Mesothelial cell of epicardium (in vitro differentiated cells): ENCODE measurements around the gene ADGRV1. TPM values are rescaled to one million over a fixed set of nuclear protein-coding genes. Genes with fewer than 3 reads are reported as not detected.

Experiments used
- DNase-seq, 2 experiments: peaks; one replicate each; pipeline ENCODE4 v3.0.0; 2021; ENCODE audit warnings: low spot score in 2 of 2; ENCODE audit not compliant: unreplicated experiment in 2 of 2
- H3K27ac Mint-ChIP-seq: 2 replicates; pipeline ENCODE4 v1.8.0; 2021; ENCODE audit warnings: mixed read lengths
- H3K27me3 Mint-ChIP-seq: 2 replicates; pipeline ENCODE4 v1.8.0; 2021; ENCODE audit warnings: low read depth, mixed read lengths
- H3K36me3 Mint-ChIP-seq: 2 replicates; pipeline ENCODE4 v1.8.0; 2021; ENCODE audit warnings: mixed read lengths
- H3K4me1 Mint-ChIP-seq: 2 replicates; pipeline ENCODE4 v1.8.0; 2021; ENCODE audit warnings: mixed read lengths
- H3K4me3 Mint-ChIP-seq: 2 replicates; pipeline ENCODE4 v1.8.0; 2021; ENCODE audit warnings: mild to moderate bottlenecking, moderate library complexity, mixed read lengths
- H3K9me3 Mint-ChIP-seq: 2 replicates; pipeline ENCODE4 v1.8.0; 2021; ENCODE audit warnings: mixed read lengths
- total RNA-seq: library from RNA; stranded (reverse); gene quantifications from 3 replicates; pipeline ENCODE4 v1.2.1, GENCODE V29; 2021
- TF ChIP-seq, protein P1 (sequence below): fragments of 200-600 bp; sonication (generic); IDR thresholded peaks from one replicate; pipeline ENCODE4 v1.5.0; 2021; ENCODE audit warnings: antibody characterized with exemption; ENCODE audit not compliant: unreplicated experiment

The ADGRV1 gene
- total RNA-seq, 1 donor from 2014 or later = 25.4 TPM

DNA sequence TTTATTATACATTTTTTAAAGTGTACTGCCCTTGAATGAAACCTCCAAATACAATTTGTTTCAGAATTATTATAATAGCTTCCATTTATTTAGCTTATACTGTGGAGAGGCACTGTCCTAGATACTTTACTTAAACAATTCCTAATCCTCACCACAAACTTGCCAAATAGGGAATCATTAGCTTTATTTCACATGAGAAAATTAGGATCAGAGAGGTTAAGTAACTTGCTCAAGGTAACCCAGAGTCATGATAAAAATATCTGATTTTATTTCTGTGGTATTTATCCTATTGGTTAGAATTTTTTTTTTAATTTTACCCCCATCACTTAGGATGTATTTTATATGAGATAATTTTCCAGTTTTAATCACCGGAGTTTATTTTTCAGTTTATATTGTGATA is 78.4 kb downstream of the ADGRV1 start:
- H3K4me3 Mint-ChIP-seq = no peak overlapping the region
- H3K36me3 Mint-ChIP-seq = no peaks in the 10 kb centered on the region
- TF ChIP-seq, protein P1, sequence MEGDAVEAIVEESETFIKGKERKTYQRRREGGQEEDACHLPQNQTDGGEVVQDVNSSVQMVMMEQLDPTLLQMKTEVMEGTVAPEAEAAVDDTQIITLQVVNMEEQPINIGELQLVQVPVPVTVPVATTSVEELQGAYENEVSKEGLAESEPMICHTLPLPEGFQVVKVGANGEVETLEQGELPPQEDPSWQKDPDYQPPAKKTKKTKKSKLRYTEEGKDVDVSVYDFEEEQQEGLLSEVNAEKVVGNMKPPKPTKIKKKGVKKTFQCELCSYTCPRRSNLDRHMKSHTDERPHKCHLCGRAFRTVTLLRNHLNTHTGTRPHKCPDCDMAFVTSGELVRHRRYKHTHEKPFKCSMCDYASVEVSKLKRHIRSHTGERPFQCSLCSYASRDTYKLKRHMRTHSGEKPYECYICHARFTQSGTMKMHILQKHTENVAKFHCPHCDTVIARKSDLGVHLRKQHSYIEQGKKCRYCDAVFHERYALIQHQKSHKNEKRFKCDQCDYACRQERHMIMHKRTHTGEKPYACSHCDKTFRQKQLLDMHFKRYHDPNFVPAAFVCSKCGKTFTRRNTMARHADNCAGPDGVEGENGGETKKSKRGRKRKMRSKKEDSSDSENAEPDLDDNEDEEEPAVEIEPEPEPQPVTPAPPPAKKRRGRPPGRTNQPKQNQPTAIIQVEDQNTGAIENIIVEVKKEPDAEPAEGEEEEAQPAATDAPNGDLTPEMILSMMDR = no peak
- H3K27me3 Mint-ChIP-seq = no peaks in the 10 kb centered on the region
- no peak for DNase-seq
- no peak overlapping the region for H3K27ac Mint-ChIP-seq
- H3K9me3 Mint-ChIP-seq = no peaks in the 10 kb centered on the region
- peaks cover 10% of the 10 kb centered on the region for H3K4me1 Mint-ChIP-seq

DNA sequence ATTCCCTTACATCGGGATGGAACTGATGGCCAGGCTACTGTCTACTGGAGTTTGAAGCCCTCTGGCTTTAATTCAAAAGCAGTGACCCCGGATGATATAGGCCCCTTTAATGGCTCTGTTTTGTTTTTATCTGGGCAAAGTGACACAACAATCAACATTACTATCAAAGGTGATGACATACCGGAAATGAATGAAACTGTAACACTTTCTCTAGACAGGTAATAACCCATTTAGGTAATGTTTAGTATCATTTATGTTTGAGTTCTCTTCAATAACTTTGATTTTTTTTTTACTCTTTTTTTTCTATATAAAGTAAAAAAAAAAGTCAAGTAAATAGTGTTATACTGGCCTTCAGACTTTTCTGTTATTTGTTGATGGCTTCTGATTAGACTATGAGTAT is 79.1 kb downstream of the ADGRV1 start:
- no peak overlapping the region for H3K27ac Mint-ChIP-seq
- H3K4me3 Mint-ChIP-seq = no peak overlapping the region
- H3K27me3 Mint-ChIP-seq = no peaks in the 10 kb centered on the region
- peaks cover 7% of the 10 kb centered on the region for H3K4me1 Mint-ChIP-seq
- no peaks in the 10 kb centered on the region for H3K36me3 Mint-ChIP-seq
- TF ChIP-seq, protein P1 = no peak
- DNase-seq = no peak
- H3K9me3 Mint-ChIP-seq = no peaks in the 10 kb centered on the region

DNA sequence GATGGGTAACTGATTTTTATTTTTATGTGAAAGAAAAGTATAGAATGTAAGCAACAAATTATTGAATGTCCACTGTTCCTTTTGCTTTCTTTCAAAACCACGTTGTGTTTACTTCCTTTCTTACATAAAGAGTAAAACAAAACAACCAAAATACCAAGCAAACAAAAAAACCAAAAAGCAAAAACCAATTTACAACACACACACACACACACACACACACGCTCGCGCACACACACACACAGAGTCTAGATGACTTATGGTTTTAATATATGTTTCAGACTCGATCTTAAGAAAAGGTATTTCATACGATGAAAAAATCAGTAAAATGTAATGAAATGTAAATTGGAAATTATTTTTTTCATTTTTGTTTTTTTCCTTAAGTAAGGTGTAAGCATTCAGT is 80.3 kb downstream of the ADGRV1 start:
- Mint-ChIP-seq H3K27me3 (no peaks in the 10 kb centered on the region), H3K4me3 (no peak overlapping the region), H3K4me1 (peaks cover 6% of the 10 kb centered on the region), H3K9me3 (no peaks in the 10 kb centered on the region), H3K27ac (no peak overlapping the region), H3K36me3 (no peaks in the 10 kb centered on the region)
- TF ChIP-seq, protein P1 = no peak
- no peak for DNase-seq

DNA sequence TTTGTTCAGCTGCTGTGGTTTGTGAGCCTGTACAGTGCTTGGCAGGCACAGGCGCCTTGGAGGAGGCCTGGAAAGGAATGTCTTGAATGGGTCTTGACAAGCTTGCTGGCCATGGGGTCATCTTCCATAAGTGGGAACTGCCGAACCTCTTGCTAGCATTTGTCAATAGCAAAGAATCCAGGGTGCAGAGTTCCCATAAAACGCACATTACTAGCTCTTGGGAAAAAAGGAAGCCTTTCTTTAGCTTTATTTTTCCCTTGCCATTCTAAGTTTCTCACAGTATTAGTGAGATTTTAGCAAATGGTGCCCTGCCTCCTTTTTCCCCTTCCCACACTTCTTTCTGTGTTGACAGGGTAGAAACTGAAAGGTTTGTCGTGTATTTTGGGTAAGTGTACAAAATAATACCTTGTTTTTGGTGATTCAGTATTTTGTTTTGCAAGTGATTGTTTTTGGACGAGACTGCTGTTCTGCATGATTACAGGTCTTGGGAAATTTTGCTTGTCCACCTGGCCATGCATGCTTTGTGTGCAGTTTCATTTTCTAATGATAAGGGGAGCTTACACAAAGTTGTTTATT is 82.0 kb downstream of the ADGRV1 start:
- Mint-ChIP-seq H3K27me3 (no peaks in the 10 kb centered on the region), H3K4me3 (no peak overlapping the region), H3K27ac (no peak overlapping the region), H3K4me1 (peaks cover 11% of the 10 kb centered on the region), H3K9me3 (no peaks in the 10 kb centered on the region), H3K36me3 (no peaks in the 10 kb centered on the region)
- DNase-seq = no peak
- TF ChIP-seq, protein P1 = no peak

DNA sequence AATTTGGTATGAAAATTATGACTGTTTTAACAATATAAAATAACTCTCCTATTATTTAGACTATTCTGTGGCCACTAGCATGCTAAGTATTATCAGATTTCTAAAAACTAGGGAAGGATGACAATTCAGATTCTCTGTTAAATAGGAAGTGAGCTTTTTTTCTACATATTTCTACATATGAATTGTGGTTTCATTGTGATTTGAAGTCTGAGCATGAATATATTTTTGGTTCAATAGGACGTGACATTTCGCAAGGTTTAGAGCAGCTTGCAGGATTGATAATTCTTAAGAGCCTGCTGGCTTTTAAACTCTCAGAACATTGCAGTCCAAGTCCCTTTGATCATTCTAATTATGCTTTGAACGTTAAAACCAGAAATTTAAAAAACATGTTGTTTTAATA is 82.9 kb downstream of the ADGRV1 start:
- H3K4me3 Mint-ChIP-seq = no peak overlapping the region
- H3K27me3 Mint-ChIP-seq = no peaks in the 10 kb centered on the region
- TF ChIP-seq, protein P1 = no peak
- H3K4me1 Mint-ChIP-seq = peaks cover 11% of the 10 kb centered on the region
- H3K27ac Mint-ChIP-seq = no peak overlapping the region
- H3K9me3 Mint-ChIP-seq = no peaks in the 10 kb centered on the region
- DNase-seq = no peak
- H3K36me3 Mint-ChIP-seq = no peaks in the 10 kb centered on the region
